KMS-11 (cell line): ENCODE measurements around the gene DNAJA3.

Source experiments
- H2AFZ ChIP-seq: fragments of 200-600 bp; sonication (generic); 2 replicates; pipeline ENCODE4 v1.6.1; 2016; ENCODE audit warnings: antibody characterized with exemption, mixed run types, low read depth
- H3K27ac ChIP-seq: fragments of 200-600 bp; sonication (generic); 2 replicates; pipeline ENCODE4 v1.6.1; 2016; ENCODE audit warnings: mild to moderate bottlenecking, mixed run types
- H3K27me3 ChIP-seq: fragments of 200-600 bp; sonication (generic); 2 replicates; pipeline ENCODE4 v1.6.1; 2017; ENCODE audit warnings: mild to moderate bottlenecking, low read depth, mixed run types, moderate library complexity; ENCODE audit not compliant: insufficient read depth
- H3K36me3 ChIP-seq: fragments of 200-600 bp; sonication (generic); 2 replicates; pipeline ENCODE4 v1.6.1; 2017; ENCODE audit warnings: mild to moderate bottlenecking, mixed run types; ENCODE audit not compliant: insufficient read depth
- H3K4me1 ChIP-seq: fragments of 200-600 bp; sonication (generic); 2 replicates; pipeline ENCODE4 v1.6.1; 2016; ENCODE audit warnings: mild to moderate bottlenecking, low read depth, mixed run types; ENCODE audit not compliant: poor library complexity, severe bottlenecking
- H3K4me2 ChIP-seq: fragments of 200-600 bp; sonication (generic); 2 replicates; pipeline ENCODE4 v1.7.0; 2016; ENCODE audit warnings: mild to moderate bottlenecking, mixed run types
- H3K4me3 ChIP-seq: fragments of 200-600 bp; sonication (generic); IDR thresholded peaks from 2 replicates; pipeline ENCODE4 v1.6.1; 2017; ENCODE audit warnings: low read depth, low read length, mixed read lengths; ENCODE audit not compliant: insufficient read depth
- H3K79me2 ChIP-seq: fragments of 200-600 bp; sonication (generic); 2 replicates; pipeline ENCODE4 v1.6.1; 2016; ENCODE audit warnings: low read depth, mixed run types; ENCODE audit not compliant: insufficient read depth
- H3K9ac ChIP-seq: fragments of 200-600 bp; sonication (generic); 2 replicates; pipeline ENCODE4 v1.6.1; 2016; ENCODE audit warnings: mild to moderate bottlenecking, mixed run types
- H4K20me1 ChIP-seq: fragments of 200-600 bp; sonication (generic); 2 replicates; pipeline ENCODE4 v1.6.1; 2016; ENCODE audit warnings: mild to moderate bottlenecking, mixed run types; ENCODE audit not compliant: insufficient read depth
- TF ChIP-seq, protein P1 (sequence below): fragments of 200-600 bp; sonication (generic); conservative IDR thresholded peaks from 2 replicates; pipeline ENCODE4 v1.6.1; 2017; ENCODE audit warnings: low read depth, mild to moderate bottlenecking, antibody characterized with exemption, low read length, moderate library complexity, mixed read lengths

The DNAJA3 gene

DNA sequence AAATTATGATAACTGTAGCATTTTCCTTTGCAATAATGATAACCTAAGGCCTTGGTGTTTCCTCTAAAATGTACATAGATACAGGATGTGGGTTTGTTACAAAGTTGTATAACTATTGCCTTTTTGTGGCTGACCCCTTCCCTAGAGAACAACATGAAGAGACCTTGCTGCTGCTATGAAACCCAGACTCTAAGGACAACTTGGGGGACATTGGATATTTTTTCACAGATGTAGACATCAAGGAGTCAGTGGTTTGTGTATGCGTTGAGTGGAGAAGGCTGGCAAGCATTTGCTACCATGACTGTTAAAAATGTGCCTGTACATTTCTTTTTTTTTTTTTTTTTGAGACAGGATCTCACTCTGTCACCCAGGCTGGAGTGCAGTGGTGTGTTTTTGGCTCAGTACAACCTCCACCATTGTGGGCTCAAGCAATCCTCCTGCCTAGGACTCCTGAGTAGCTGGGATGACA is 62.9 kb downstream of the DNAJA3 start:
- Histone ChIP-seq H3K36me3 (no peaks in the 10 kb centered on the region), H3K4me3 (no peak overlapping the region), H3K9ac (no peak overlapping the region), H3K27me3 (no peaks in the 10 kb centered on the region), H3K79me2 (no peaks in the 10 kb centered on the region), H3K4me1 (no peaks in the 10 kb centered on the region), H3K4me2 (no peak overlapping the region), H4K20me1 (no peaks in the 10 kb centered on the region), H3K27ac (no peak overlapping the region), H2AFZ (no peak overlapping the region)
- TF ChIP-seq, protein P1, sequence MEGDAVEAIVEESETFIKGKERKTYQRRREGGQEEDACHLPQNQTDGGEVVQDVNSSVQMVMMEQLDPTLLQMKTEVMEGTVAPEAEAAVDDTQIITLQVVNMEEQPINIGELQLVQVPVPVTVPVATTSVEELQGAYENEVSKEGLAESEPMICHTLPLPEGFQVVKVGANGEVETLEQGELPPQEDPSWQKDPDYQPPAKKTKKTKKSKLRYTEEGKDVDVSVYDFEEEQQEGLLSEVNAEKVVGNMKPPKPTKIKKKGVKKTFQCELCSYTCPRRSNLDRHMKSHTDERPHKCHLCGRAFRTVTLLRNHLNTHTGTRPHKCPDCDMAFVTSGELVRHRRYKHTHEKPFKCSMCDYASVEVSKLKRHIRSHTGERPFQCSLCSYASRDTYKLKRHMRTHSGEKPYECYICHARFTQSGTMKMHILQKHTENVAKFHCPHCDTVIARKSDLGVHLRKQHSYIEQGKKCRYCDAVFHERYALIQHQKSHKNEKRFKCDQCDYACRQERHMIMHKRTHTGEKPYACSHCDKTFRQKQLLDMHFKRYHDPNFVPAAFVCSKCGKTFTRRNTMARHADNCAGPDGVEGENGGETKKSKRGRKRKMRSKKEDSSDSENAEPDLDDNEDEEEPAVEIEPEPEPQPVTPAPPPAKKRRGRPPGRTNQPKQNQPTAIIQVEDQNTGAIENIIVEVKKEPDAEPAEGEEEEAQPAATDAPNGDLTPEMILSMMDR = no peak

DNA sequence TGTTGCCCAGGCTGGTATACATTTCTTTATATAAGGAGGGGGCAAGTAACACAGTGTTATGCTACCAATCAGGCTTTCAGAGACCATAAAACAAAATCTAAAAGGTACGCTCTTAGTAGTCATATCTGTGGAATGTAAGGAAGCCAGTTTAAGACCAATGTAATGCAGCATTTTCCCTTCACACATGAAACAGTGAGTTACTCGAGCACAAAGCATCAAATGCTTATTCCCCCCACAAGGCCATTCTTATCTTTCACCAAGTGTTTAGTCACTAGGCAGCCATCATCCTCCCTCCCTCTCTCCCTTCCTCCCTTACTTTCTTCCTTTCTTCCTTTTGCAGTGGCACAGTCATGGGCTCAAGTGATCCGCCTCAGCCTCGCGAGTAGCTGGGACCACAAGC is 63.4 kb downstream of the DNAJA3 start:
- Histone ChIP-seq H3K36me3 (no peaks in the 10 kb centered on the region), H4K20me1 (no peaks in the 10 kb centered on the region), H3K9ac (no peak overlapping the region), H3K4me3 (no peak overlapping the region), H3K4me2 (no peak overlapping the region), H3K27ac (no peak overlapping the region), H2AFZ (no peak overlapping the region), H3K4me1 (no peaks in the 10 kb centered on the region), H3K79me2 (no peaks in the 10 kb centered on the region), H3K27me3 (no peaks in the 10 kb centered on the region)
- TF ChIP-seq, protein P1 = no peak

DNA sequence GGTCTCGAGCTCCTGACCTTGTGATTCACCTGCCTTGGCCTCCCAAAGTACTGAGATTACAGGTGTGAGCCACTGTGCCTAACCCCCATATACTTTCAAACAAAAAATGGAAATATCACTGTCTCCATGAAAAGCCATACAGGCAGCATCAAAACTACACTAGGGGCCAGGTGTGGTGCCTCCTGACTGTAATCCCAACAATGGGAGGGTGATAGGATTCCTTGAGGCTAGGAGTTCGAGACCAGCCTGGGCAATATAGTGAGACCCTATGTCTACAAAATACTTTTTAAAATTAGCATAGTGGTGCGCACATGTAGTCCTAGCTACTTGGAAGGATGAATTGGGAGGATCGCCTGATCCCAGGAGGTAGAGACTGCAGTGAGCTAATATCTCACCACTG is 66.2 kb downstream of the DNAJA3 start:
- H4K20me1 ChIP-seq = no peaks in the 10 kb centered on the region
- TF ChIP-seq, protein P1 = no peak
- H2AFZ ChIP-seq = no peak overlapping the region
- no peaks in the 10 kb centered on the region for H3K79me2 ChIP-seq
- no peak overlapping the region for H3K9ac ChIP-seq
- no peaks in the 10 kb centered on the region for H3K36me3 ChIP-seq
- H3K4me1 ChIP-seq = no peaks in the 10 kb centered on the region
- H3K4me2 ChIP-seq = no peak overlapping the region
- no peak overlapping the region for H3K4me3 ChIP-seq
- H3K27me3 ChIP-seq = no peaks in the 10 kb centered on the region
- H3K27ac ChIP-seq = no peak overlapping the region

DNA sequence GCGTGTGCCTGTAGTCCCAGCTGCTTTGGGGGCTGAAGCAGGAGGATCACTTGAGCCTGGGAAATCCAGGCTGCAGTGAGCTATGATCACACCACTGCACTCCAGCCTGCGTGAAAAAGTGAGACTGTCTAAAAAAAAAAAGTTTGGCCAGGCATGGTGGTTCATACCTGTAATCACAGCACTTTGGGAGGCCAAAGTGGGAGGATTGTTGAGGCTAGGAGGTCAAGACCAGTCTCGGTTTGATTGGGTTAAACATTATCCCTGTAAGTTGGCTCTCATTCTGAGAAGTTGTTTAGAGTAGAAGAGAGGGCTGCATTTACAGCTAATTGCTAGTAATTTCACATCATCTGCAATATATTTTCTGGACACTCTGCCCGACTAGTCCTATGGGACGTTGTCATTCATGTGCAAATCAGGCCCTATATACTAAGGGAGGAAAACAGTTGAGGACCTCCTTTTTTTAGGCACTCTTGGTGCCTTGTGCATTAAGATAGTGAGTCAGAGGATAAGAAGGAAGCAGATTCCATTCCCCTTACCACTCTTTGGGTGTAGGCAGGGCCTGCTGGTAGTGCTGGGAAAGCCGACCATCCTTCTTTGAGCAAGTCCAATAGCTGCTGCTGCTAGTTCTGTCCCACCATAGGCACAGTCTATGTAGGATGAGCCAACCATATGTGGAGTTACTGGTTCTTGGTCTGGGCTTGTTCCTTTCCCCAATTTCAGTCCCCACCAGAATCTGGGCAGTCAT is 69.2 kb downstream of the DNAJA3 start:
- no peaks in the 10 kb centered on the region for H3K79me2 ChIP-seq
- H4K20me1 ChIP-seq = no peaks in the 10 kb centered on the region
- no peak overlapping the region for H2AFZ ChIP-seq
- no peak overlapping the region for H3K27ac ChIP-seq
- no peaks in the 10 kb centered on the region for H3K4me1 ChIP-seq
- H3K36me3 ChIP-seq = no peaks in the 10 kb centered on the region
- TF ChIP-seq, protein P1 = no peak
- H3K4me3 ChIP-seq = no peak overlapping the region
- H3K27me3 ChIP-seq = no peaks in the 10 kb centered on the region
- H3K4me2 ChIP-seq = no peak overlapping the region
- H3K9ac ChIP-seq = no peak overlapping the region
